ENCODE results near the gene ZNF532. TPM values are rescaled to one million over a fixed set of nuclear protein-coding genes. Genes with fewer than 3 reads are reported as not detected.

Gene ZNF532
- total and polyA plus RNA-seq, 9 of the 15 experiments (the other 6 are each of a cell fraction or from before 2014, with no cell fraction given) = 0.42 TPM; not detected in 8

- Histone ChIP-seq H3K4me1 (replicated peaks in 1 of 2; ENCODE audit: control insufficient read depth in 2 of 2, insufficient read depth in 2 of 2, low read length in 2 of 2) (no peaks in the 10 kb centered on the region), H3K27ac (ENCODE audit: extremely low read depth, low read depth, low read length) (no peak overlapping the region)
Observed at GRCh38 chr18:58886431-58886830, 21.8 kb downstream of the ZNF532 start.

More at GRCh38 chr18:58886431-58886830, 21.8 kb downstream of the ZNF532 start:
- 0% methylated on average over 3 of the region's 3 CpGs for WGBS (ENCODE audit: insufficient coverage, low coverage, missing lambda C conversion rate)
- no peaks in the 10 kb centered on the region for H3K9me1 ChIP-seq (ENCODE audit: control insufficient read depth, insufficient read depth, low read length)
- DNase-seq (ENCODE audit: extremely low read depth in 1 of 4, low spot score in 3 of 4) (no peak), FAIRE-seq (no peak), ATAC-seq (no peak)
- no TSS peak for BruUV-seq (replicated peaks)
- H3K9ac ChIP-seq (ENCODE audit: insufficient read depth in 1 of 2, low read depth in 2 of 2, low read length in 2 of 2) = no peak overlapping the region
- intact Hi-C loops (cut with micrococcal nuclease) (no loop called here), in situ Hi-C loops (cut with MboI) (no loop called here)
- no peak overlapping the region for H3K4me3 ChIP-seq
- H4K20me1 ChIP-seq (replicated peaks; ENCODE audit: control insufficient read depth, insufficient read depth, low read length) = no peaks in the 10 kb centered on the region
- no peaks in the 10 kb centered on the region for H3K79me2 ChIP-seq (ENCODE audit: control insufficient read depth, insufficient read depth, low read length)
- H3K9me3 ChIP-seq (replicated peaks; ENCODE audit: control insufficient read depth, insufficient read depth, low read depth, low read length) = no peaks in the 10 kb centered on the region
- ChIA-PET CTCF (ENCODE audit: low intra/inter-chr PET ratio) (no interaction called here), POLR2A (no interaction called here)
- H2AFZ ChIP-seq (ENCODE audit: low read depth, low read length) = no peak overlapping the region
- no peaks in the 10 kb centered on the region for H3K36me3 ChIP-seq (ENCODE audit: control insufficient read depth, insufficient read depth, low read length)
- no peaks in the 10 kb centered on the region for H3K27me3 ChIP-seq (ENCODE audit: control insufficient read depth in 2 of 2, insufficient read depth in 2 of 2, low read length in 2 of 2)
- H3K4me2 ChIP-seq (ENCODE audit: insufficient read depth, low read length) = no peak overlapping the region
- no peak for TF ChIP-seq KDM2B (CRISPR knock-in tag; IDR thresholded peaks at IDR 0.05)
- TF ChIP-seq ATF1 (CRISPR knock-in tag; IDR thresholded peaks at IDR 0.05) = no peak
- TF ChIP-seq ATF1 (tag; IDR thresholded peaks at IDR 0.05) = no peak
- TF ChIP-seq ZNF212 (CRISPR knock-in tag; IDR thresholded peaks at IDR 0.05) = no peak
- TF ChIP-seq MAFG (tag; conservative IDR thresholded peaks at IDR 0.05) = no peak
- no peak for TF ChIP-seq PHTF2 (CRISPR knock-in tag; IDR thresholded peaks at IDR 0.05)
- no peak for TF ChIP-seq GTF3C2 (IDR thresholded peaks at IDR 0.05; ENCODE audit: borderline replicate concordance, extremely low read depth, insufficient read length)
- no peak for TF ChIP-seq ZNF764 (CRISPR knock-in tag; IDR thresholded peaks at IDR 0.05; ENCODE audit: low read depth)
- TF ChIP-seq ILK (tag; IDR thresholded peaks at IDR 0.05; ENCODE audit: borderline replicate concordance, low read depth) = no peak
- no peak for TF ChIP-seq SP2 (IDR thresholded peaks at IDR 0.05; ENCODE audit: extremely low read depth, low read depth, low read length, poor library complexity, severe bottlenecking)
- no peak for TF ChIP-seq TEAD4 (IDR thresholded peaks at IDR 0.05; ENCODE audit: low read length)
- no peak for TF ChIP-seq TEAD4 (CRISPR knock-in tag; IDR thresholded peaks at IDR 0.05; ENCODE audit: borderline replicate concordance)
- no peak for TF ChIP-seq GTF2E2 (tag; IDR thresholded peaks at IDR 0.05)
- TF ChIP-seq ZBTB11 (CRISPR knock-in tag; IDR thresholded peaks at IDR 0.05) = no peak
